ENCODE data around the gene GRM8.

GRM8 gene

DNA sequence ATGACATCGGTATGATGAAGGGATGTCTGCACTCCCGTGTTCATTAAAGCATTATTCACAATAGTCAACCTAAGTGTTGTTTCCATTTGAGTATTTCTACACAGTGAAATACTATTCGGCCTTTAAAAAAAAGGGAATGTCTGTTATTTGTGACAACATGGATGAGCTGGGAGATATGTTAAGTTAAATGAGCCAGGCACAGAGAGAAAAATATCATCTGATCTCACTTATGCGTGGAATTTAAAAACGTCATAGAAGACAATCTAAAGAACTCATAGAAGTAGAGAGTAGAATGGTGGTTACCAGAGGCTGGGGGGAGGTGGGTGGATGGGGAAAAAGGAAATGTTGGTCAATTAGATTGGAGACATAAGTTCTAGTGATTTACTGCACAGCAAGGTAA lies 753.3 kb downstream of the GRM8 start:
- Histone ChIP-seq H2AFZ (ENCODE audit: low read depth, low read length) (no peak overlapping the region), H3K79me2 (ENCODE audit: insufficient read depth, low read length) (no peaks in the 10 kb centered on the region), H3K27ac (ENCODE audit: low read length) (no peak overlapping the region), H3K9me3 (ENCODE audit: insufficient read depth, low read length, severe bottlenecking) (no peaks in the 10 kb centered on the region), H3K27me3 (ENCODE audit: insufficient read depth, low read length, poor library complexity) (no peaks in the 10 kb centered on the region), H3K4me2 (ENCODE audit: insufficient read depth, low read length) (no peak overlapping the region), H3K4me3 (ENCODE audit: low read depth in 1 of 2, low read length in 2 of 2) (no peak overlapping the region), H3K36me3 (ENCODE audit: insufficient read depth, low read length) (no peaks in the 10 kb centered on the region), H3K4me1 (ENCODE audit: insufficient read depth, low read length) (no peaks in the 10 kb centered on the region), H3K9ac (ENCODE audit: low read depth, low read length) (no peak overlapping the region), H4K20me1 (ENCODE audit: insufficient read depth, low read length) (no peaks in the 10 kb centered on the region)
- TF ChIP-seq EZH2 (IDR thresholded peaks at IDR 0.05; ENCODE audit: borderline replicate concordance, low read depth, low read length, severe bottlenecking): no peak
- TF ChIP-seq, protein P1, sequence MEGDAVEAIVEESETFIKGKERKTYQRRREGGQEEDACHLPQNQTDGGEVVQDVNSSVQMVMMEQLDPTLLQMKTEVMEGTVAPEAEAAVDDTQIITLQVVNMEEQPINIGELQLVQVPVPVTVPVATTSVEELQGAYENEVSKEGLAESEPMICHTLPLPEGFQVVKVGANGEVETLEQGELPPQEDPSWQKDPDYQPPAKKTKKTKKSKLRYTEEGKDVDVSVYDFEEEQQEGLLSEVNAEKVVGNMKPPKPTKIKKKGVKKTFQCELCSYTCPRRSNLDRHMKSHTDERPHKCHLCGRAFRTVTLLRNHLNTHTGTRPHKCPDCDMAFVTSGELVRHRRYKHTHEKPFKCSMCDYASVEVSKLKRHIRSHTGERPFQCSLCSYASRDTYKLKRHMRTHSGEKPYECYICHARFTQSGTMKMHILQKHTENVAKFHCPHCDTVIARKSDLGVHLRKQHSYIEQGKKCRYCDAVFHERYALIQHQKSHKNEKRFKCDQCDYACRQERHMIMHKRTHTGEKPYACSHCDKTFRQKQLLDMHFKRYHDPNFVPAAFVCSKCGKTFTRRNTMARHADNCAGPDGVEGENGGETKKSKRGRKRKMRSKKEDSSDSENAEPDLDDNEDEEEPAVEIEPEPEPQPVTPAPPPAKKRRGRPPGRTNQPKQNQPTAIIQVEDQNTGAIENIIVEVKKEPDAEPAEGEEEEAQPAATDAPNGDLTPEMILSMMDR (IDR thresholded peaks at IDR 0.05; ENCODE audit: borderline replicate concordance, extremely low read depth, low read length, poor library complexity, severe bottlenecking): no peak
- ATAC-seq (ENCODE audit: insufficient read depth, low read depth): no peak
- no peak for DNase-seq

DNA sequence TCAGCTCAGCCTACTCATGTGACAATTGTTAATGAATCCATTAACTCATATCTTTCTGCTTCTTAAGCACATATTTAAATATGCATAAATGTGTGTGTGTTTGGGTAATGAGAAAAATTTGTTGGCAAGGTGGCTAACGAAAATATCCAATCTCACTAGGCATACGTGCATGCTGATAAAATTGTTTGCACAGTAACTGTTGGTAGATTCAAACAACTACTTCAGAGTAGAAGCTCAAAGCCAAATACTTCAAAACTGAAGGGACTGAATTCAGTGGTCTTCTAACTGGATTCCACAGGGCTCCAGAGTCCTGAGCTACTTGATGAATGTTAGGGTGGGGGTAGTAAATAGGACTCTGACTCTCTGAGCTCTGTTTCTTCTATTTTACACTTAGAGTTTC lies 757.0 kb downstream of the GRM8 start:
- DNase-seq (no peak), ATAC-seq (ENCODE audit: insufficient read depth, low read depth) (no peak)
- H3K9ac ChIP-seq (ENCODE audit: low read depth, low read length): no peak overlapping the region
- no peak overlapping the region for H3K4me3 ChIP-seq (ENCODE audit: low read depth in 1 of 2, low read length in 2 of 2)
- H3K79me2 ChIP-seq (ENCODE audit: insufficient read depth, low read length): no peaks in the 10 kb centered on the region
- H4K20me1 ChIP-seq (ENCODE audit: insufficient read depth, low read length): no peaks in the 10 kb centered on the region
- H3K9me3 ChIP-seq (ENCODE audit: insufficient read depth, low read length, severe bottlenecking): no peaks in the 10 kb centered on the region
- no peaks in the 10 kb centered on the region for H3K27me3 ChIP-seq (ENCODE audit: insufficient read depth, low read length, poor library complexity)
- no peaks in the 10 kb centered on the region for H3K4me1 ChIP-seq (ENCODE audit: insufficient read depth, low read length)
- H2AFZ ChIP-seq (ENCODE audit: low read depth, low read length): no peak overlapping the region
- H3K27ac ChIP-seq (ENCODE audit: low read length): no peak overlapping the region
- TF ChIP-seq EZH2 (IDR thresholded peaks at IDR 0.05; ENCODE audit: borderline replicate concordance, low read depth, low read length, severe bottlenecking): no peak
- TF ChIP-seq, protein P1 (IDR thresholded peaks at IDR 0.05; ENCODE audit: borderline replicate concordance, extremely low read depth, low read length, poor library complexity, severe bottlenecking): no peak
- H3K4me2 ChIP-seq (ENCODE audit: insufficient read depth, low read length): no peak overlapping the region
- H3K36me3 ChIP-seq (ENCODE audit: insufficient read depth, low read length): no peaks in the 10 kb centered on the region

DNA sequence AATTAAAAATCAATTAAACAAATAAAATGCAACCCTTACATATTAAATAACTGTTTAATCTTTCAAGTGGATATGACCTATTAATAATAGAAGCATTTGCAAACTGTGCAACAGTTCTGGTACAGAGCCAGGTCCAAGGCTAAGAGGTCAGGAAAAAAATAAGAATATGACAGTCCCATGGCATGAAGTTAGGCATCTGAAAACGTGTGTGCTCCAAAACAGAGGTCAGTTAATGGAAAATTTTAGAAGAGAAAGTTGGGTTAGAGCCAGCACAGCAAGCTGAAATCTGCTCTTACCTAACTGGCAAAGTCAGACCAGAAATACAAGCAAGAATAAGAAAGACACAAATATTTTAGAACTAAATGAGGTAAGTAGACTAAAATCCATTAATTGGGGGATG lies 757.7 kb downstream of the GRM8 start:
- H3K27ac ChIP-seq (ENCODE audit: low read length): no peak overlapping the region
- no peak overlapping the region for H3K4me2 ChIP-seq (ENCODE audit: insufficient read depth, low read length)
- H3K36me3 ChIP-seq (ENCODE audit: insufficient read depth, low read length): no peaks in the 10 kb centered on the region
- DNase-seq: no peak
- no peak overlapping the region for H2AFZ ChIP-seq (ENCODE audit: low read depth, low read length)
- H4K20me1 ChIP-seq (ENCODE audit: insufficient read depth, low read length): no peaks in the 10 kb centered on the region
- H3K9me3 ChIP-seq (ENCODE audit: insufficient read depth, low read length, severe bottlenecking): no peaks in the 10 kb centered on the region
- ATAC-seq (ENCODE audit: insufficient read depth, low read depth): no peak
- H3K4me3 ChIP-seq (ENCODE audit: low read depth in 1 of 2, low read length in 2 of 2): no peak overlapping the region
- H3K79me2 ChIP-seq (ENCODE audit: insufficient read depth, low read length): no peaks in the 10 kb centered on the region
- no peaks in the 10 kb centered on the region for H3K4me1 ChIP-seq (ENCODE audit: insufficient read depth, low read length)
- no peak overlapping the region for H3K9ac ChIP-seq (ENCODE audit: low read depth, low read length)
- H3K27me3 ChIP-seq (ENCODE audit: insufficient read depth, low read length, poor library complexity): no peaks in the 10 kb centered on the region
- TF ChIP-seq EZH2 (IDR thresholded peaks at IDR 0.05; ENCODE audit: borderline replicate concordance, low read depth, low read length, severe bottlenecking): no peak
- TF ChIP-seq, protein P1 (IDR thresholded peaks at IDR 0.05; ENCODE audit: borderline replicate concordance, extremely low read depth, low read length, poor library complexity, severe bottlenecking): no peak

DNA sequence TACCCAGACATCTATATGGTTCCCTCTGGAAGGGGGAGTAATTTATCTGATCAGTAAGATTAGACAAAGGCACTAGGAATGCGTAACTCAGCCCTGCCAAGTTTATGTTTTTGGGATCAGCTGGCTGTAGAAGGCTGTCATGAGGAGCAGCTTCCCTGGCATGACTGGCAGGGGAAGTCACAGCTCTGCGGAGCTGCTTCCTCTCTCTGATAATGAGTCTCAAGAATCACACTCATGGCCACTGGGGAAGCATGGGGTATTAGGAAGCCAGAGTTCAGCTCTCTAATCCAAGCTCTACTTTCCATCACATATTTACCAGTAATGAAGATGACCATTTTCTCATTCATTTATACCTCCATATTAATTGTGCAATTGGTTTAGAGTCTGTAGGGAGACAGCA lies 758.9 kb downstream of the GRM8 start:
- Histone ChIP-seq H3K4me1 (ENCODE audit: insufficient read depth, low read length) (no peaks in the 10 kb centered on the region), H3K79me2 (ENCODE audit: insufficient read depth, low read length) (no peaks in the 10 kb centered on the region), H3K27ac (ENCODE audit: low read length) (no peak overlapping the region), H2AFZ (ENCODE audit: low read depth, low read length) (no peak overlapping the region), H3K4me3 (ENCODE audit: low read depth in 1 of 2, low read length in 2 of 2) (no peak overlapping the region), H3K9ac (ENCODE audit: low read depth, low read length) (no peak overlapping the region), H4K20me1 (ENCODE audit: insufficient read depth, low read length) (no peaks in the 10 kb centered on the region), H3K9me3 (ENCODE audit: insufficient read depth, low read length, severe bottlenecking) (no peaks in the 10 kb centered on the region), H3K4me2 (ENCODE audit: insufficient read depth, low read length) (no peak overlapping the region), H3K27me3 (ENCODE audit: insufficient read depth, low read length, poor library complexity) (no peaks in the 10 kb centered on the region), H3K36me3 (ENCODE audit: insufficient read depth, low read length) (no peaks in the 10 kb centered on the region)
- ATAC-seq (ENCODE audit: insufficient read depth, low read depth) (no peak), DNase-seq (no peak)
- no peak for TF ChIP-seq EZH2 (IDR thresholded peaks at IDR 0.05; ENCODE audit: borderline replicate concordance, low read depth, low read length, severe bottlenecking)
- TF ChIP-seq, protein P1 (IDR thresholded peaks at IDR 0.05; ENCODE audit: borderline replicate concordance, extremely low read depth, low read length, poor library complexity, severe bottlenecking): no peak

Data from DND-41 (cell line).